GM19193 (cell line): ENCODE results near the gene GRIN2A.

Experiments
- POLR2A ChIP-seq: IDR thresholded peaks from 4 replicates; pipeline ENCODE4 v1.6.1; 2011; ENCODE audit not compliant: insufficient read depth, insufficient read length; ENCODE audit errors: extremely low read depth

GRIN2A gene

DNA sequence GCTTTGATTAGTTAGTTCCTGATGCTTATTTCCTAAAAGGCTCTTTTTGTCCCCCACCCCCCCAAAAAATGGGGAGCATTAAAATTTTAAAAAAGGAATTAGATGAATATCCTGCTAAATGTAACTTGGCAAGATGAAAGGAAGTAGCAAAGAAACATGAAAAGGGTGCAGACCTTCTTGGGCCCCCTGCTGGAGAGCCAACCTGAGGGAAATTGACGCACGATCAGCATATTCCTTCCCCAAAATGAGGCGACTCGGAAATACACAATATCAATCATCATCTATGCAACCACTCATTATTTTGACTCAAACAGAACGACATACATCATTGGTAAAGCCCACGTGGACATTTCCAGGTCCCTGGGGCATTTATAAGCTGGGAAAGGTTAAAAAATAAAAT is 59.7 kb downstream of the GRIN2A start:
- TF ChIP-seq POLR2A = no peak

DNA sequence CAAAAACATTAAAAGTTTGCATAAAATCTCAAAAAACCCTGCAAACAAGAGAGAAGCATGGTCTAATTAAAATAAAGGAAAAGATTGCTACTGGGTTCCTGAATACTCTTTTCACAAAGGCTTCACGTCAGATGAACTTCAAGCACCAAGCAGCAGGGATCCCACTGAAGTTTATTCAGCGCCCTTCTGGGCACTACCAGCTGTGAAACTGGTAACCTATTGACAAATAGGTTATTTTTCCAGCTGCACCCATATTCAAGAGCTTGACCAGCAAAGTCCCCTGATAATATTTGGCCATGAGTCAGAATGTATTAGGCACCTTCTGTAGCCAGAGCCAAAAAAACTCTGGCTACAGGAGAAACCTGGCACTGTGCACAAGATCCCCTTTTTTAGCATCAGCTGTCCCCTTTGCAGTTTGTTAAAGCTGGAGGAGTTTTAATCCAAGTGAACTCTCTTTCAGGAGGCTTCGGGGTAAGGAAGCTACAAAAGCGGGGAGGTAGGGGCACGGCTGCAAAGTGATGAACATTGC is 60.3 kb downstream of the GRIN2A start:
- TF ChIP-seq POLR2A = no peak

DNA sequence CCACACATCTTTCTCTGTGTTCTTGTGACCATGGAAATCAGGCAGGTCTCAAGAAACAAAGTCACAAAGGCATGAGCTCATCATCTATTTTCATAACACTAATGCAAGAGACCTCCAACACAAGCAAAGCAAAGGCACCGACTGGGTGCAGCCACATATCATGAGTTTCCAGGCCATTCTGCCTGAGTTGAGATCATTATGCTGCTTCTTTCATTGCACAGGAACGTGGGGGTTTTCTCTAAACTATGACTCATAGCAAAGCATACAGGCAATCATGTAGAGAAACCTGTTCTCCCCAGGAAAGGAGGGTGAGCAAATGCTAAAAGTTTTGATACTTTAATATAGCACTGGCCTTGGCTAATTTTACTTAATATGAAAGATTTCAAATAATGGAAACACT is 60.7 kb downstream of the GRIN2A start:
- TF ChIP-seq POLR2A = no peak

DNA sequence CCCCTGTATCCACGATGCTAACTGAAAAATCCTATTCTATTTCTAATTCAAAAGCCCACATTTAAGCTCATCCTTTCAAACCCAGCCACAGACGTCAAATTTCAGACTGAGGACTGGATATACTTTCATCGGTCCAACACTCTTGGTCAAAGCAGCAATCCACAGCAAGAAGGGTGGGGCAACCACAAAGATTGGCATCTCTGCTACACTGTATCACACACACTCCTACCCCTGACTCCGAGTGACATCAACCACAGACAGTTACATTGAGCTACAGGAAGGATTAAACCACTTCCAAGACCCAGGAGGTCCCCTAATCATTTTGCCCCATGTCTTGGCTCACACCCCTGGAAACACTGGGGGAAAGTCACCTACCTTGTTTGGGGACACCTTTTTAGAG is 61.3 kb downstream of the GRIN2A start:
- TF ChIP-seq POLR2A = no peak

DNA sequence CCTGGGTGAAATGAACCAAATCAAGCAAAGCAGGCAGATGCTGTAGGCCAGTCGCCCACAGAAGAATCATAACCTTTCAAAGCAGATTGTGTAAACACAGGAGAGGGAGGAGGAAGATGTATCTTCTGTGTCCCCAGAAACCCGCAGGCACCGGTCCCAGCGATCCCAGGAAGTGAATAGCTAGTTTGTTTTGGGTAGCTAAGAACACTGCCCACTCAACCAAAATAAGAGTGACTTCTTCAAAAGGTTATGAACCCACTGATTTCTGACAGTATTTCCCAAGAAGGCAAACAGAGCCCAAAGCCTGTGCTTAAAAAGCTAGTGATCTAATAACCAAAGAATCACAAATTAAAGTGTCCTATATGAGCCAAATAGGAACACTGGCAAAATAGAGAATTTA is 67.8 kb downstream of the GRIN2A start:
- TF ChIP-seq POLR2A = no peak

DNA sequence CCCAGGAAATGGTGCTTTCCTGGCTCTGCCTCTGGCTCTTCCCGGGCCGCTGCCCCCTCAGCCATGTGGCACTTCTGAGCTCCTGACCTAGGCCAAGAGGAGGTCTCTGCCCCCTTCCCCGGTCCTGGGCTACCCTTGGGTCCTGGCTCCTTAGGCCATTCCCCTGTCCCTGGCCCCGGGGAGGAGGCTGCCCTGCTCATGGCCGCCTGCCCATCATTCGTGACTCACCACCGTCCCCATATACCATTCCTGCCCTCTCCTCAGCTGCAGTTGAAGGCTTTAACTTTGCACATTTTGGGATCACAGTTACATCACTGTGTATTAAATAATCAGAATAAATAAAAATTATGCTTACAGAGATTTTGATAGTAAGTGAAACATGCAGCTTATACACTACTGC is 69.0 kb downstream of the GRIN2A start:
- no peak for TF ChIP-seq POLR2A

DNA sequence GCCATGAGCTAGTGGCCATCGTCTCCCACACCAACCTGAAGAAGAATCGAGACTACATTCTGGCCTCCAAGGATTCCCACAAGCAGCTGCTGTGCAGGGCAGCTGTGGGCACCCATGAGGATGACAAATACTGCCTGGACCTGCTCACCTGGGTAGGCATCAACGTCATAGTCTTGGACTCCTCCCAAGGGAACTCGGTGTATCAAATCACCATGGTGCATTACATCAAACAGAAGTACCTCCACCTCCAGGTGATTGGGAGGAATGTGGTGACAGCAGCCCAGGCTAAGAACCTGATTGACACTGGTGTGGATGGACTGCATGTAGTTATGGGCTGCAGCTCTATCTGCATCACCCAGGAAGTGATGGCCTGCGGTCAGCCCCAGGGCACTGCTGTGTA is 70.2 kb downstream of the GRIN2A start:
- TF ChIP-seq POLR2A = no peak

DNA sequence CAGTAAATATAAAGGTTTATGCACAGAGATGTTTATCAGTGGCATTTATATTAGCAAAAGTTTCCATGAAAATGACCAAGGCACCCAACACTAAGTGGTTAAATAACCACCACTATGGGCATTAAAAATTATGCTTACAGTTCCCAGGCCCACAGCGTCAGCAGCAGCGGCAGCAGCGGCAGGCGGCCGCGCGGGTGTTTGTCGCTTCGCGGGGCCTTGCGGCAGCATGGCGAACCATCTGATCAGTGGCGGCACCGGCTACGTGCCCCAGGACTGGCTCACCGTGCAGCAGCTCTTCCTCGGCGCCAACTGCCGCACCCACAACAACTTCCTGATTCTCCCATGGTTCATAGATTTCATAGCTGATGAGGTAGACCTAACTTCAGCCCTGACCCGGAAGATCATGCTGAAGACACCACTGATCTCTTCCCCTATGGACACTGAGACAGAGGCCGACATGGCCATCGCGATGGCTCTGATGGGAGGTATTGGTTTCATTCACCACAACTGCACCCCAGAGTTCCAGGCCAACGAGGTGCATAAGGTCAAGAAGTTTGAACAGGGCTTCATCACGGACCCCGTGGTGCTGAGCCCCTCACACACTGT is 71.0 kb downstream of the GRIN2A start:
- TF ChIP-seq POLR2A = no peak

DNA sequence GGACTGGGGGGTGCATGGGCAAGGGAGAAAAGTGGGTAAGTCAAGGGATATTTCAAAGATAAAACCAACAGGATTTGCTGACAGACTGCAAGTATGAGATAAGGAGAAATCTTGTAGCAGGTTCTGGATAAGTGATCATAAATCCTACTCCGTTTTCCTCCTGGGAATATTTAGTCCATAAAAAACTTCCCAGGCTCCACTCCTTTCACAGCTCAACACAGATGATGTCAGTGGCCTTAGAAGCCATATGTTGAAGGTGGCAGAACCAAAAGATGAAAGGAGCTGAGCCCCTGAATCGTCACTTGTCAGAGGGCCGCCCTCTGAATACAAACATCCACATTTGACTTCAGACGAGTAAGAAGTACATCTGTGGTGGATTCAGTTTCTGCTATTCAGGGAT is 71.7 kb downstream of the GRIN2A start:
- no peak for TF ChIP-seq POLR2A

DNA sequence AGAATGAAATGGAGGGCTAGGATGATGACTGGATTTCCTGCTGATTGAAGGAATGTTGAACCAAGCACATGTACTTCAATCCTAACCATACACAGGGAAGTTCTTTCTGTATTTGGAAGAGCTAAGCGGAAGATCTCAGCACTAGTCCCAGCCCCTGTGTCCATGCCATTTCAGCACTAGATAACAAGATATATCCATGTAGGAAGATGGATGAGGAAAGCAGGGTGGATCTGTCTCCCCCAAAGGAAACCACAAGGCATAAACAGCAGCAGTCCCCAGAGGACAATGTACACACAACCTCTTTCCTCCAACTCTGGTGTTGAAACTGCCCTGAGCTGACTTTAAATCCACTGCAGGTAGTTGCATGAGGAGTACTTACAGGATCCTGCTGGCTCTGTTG is 75.1 kb downstream of the GRIN2A start:
- TF ChIP-seq POLR2A = no peak

DNA sequence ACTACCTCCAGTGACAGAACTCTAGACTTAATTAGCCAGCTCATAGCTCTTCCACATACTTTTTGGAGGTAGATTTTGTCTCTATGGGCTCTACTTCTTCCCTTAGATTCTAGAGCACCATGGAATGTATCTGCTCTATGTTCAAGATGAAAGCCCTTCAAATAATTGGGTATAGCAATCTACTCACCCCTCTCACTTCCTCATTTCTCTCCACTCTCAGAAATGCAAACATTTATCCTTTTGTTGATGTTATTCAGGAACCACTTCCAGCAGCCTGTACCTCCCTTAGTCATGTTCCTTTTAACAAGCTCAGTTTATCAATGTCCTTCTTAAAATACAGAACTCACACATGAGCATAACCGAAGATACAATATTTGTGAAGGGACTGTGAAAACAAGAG is 78.5 kb downstream of the GRIN2A start:
- TF ChIP-seq POLR2A = no peak

DNA sequence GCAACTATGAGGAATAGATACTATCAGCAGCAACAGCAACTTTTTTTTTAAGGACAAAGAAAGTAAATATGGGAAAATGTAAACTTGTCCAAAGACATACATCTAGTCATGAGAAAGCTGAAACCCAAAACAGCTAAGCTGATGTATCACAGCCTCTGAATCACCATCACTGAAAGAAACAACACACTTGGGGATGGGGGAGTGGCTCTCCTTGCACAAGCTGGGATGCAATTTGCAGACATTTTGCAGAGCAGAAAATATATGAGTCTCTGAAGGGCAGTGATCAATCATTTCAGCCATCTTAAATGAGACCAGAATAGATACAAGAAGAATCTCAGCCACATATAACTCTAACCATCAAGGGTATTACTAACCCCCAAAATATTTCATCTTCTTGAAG is 79.1 kb downstream of the GRIN2A start:
- no peak for TF ChIP-seq POLR2A

DNA sequence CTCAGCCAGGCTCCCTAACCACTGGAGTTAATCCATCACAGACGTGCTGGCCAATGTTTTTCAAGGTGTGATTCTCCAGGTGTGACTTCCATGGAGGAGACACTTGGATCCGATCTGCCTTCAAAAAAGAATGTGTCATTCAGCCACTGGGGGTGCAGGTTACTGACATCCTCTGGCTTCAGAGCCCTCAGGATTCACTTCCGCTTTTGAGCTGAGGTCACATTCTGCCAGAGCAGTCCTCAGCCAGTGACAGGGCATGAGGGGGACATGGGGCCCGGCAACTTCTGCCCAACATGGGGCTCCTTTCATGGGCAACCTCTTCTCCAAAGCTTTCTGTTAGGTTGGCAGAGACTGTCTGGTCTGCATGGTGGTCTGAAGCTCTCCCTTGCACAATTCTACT is 81.4 kb downstream of the GRIN2A start:
- no peak for TF ChIP-seq POLR2A

DNA sequence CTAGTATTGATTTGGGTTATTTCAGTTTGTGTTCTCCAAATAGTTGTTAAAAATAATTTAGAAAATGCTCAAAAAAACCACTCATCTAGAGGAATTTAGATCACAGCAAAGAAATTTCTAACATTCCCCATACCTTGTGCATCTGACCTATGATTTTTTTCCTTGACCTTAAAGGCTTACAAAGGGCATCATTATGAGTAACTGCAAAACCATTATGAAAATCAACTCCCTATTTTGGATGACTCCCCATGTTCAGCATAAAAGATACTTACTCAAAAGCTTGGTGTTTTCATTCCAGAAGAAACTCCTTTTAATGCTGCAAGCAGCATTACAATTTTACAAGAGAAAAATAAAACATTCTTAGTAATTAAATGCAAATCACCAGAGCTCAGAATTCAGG is 83.2 kb downstream of the GRIN2A start:
- no peak for TF ChIP-seq POLR2A

DNA sequence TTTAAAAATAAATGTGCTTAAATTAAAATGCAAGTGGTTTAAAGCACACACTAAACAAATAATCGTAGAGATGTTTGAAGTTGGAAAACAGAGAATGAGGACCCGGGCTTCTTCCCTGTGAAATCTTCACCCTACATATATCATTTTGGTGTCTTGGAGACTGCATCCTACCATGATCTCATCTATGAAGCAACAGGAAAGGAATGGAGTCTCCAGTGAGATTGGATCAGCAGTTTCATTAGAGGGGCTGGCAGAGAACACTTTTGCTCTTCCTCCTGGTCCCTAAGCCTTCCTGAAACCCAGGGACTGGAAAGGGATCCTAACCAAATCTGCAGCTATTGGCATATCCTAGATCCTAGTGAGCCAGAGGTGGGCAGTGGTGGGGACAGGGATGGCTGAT is 85.0 kb downstream of the GRIN2A start:
- no peak for TF ChIP-seq POLR2A

DNA sequence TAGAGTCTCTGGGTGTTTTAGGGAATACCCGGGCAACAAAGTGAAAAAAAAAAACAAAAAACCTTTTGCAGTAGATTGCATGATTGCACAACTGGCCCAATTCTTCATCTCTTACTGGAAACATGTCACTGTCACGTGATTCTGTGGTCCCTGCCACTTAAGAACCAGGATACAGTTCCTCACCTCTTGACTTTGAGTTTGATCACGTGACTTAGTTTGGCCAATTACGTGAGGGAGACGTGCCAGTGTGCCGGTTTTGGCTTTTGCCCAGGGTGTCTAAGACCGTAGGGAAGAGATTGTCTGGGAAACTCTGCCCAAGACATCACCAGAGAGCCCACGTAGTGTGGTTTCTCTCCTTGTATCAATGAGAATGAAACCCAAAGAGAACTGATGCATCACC is 88.7 kb downstream of the GRIN2A start:
- no peak for TF ChIP-seq POLR2A

DNA sequence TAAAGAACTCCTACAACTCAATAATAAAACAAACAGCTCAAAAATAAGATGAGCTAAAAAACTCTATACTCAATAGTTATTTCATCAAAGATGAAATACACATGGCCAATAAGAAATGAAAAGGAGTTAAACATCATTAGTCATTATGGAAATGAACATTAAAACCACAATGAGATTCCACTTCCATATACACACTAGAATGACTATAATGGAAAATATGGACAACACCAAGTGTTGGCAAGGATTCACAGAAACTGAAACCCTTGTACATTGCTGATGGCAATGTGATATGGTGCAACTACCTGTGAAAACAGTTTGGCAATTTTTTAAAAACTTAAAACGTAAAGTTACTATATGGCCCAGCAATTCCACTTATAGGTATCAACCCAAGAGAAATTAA is 91.4 kb downstream of the GRIN2A start:
- TF ChIP-seq POLR2A = no peak
